Measurements from ENCODE around the gene PNPLA7.

DNA sequence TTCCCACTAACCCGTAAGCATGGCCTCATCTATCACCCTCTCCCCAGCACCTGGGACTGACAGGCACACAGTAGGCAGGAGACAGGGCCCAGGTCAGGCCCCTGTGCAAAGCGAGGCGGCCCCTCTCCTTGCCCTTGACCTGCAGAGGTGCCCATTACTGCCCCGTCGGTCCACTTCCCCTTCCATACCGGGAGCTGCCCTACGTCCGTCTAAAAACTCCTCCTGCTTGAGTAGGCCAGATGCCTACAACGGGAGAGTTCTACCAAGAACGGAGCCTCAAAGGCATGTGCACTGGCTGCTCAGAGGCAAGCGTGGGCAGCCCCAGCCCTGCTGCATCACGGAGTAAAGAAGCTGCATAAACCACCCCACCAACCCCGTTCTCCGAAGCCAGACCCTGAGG lies 33.1 kb upstream of the PNPLA7 start:
- TF ChIP-seq, protein P1, sequence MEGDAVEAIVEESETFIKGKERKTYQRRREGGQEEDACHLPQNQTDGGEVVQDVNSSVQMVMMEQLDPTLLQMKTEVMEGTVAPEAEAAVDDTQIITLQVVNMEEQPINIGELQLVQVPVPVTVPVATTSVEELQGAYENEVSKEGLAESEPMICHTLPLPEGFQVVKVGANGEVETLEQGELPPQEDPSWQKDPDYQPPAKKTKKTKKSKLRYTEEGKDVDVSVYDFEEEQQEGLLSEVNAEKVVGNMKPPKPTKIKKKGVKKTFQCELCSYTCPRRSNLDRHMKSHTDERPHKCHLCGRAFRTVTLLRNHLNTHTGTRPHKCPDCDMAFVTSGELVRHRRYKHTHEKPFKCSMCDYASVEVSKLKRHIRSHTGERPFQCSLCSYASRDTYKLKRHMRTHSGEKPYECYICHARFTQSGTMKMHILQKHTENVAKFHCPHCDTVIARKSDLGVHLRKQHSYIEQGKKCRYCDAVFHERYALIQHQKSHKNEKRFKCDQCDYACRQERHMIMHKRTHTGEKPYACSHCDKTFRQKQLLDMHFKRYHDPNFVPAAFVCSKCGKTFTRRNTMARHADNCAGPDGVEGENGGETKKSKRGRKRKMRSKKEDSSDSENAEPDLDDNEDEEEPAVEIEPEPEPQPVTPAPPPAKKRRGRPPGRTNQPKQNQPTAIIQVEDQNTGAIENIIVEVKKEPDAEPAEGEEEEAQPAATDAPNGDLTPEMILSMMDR (conservative IDR thresholded peaks at IDR 0.05; ENCODE audit: low read depth, low read length), result no peak
- TF ChIP-seq EZH2 (IDR thresholded peaks at IDR 0.05; ENCODE audit: borderline replicate concordance, low read depth, low read length, poor library complexity, severe bottlenecking), result no peak
